Activated CD4-positive, alpha-beta T cell treated with anti-CD3 and anti-CD28 coated beads for 36 hours (primary cell): ENCODE results near the gene BROX. TPM values are rescaled to one million over a fixed set of nuclear protein-coding genes. Genes with fewer than 3 reads are reported as not detected.
"Not testable (repeated sequence)": the region's sequence is repeated elsewhere in the genome, so short reads cannot be mapped to it uniquely, and the experiment has no call there.

Experiments used
- ATAC-seq: fragments of 200-7000 bp; cut with Tn5 transposase; one replicate; pipeline ENCODE4 v1.10.0; 2021; ENCODE audit warnings: mild to moderate bottlenecking, moderate library complexity
- CTCF ChIA-PET: fragments of 350-600 bp; sonication (Branson Sonifier 250); formaldehyde crosslinking; loops from one replicate; lab custom pipeline; 2021; ENCODE audit warnings: antibody characterized with exemption; lab: Charles Lee
- POLR2A ChIA-PET: fragments of 350-600 bp; sonication (Branson Sonifier 250); formaldehyde crosslinking; loops from one replicate; lab custom pipeline; 2021; ENCODE audit warnings: antibody characterized with exemption, inconsistent platforms; lab: Charles Lee
- DNase-seq: peaks from one replicate; pipeline ENCODE4 v3.0.0-alpha.2; 2020
- H3K27ac Mint-ChIP-seq: one replicate; pipeline ENCODE4 v1.8.0; 2021; ENCODE audit warnings: mixed read lengths
- H3K27me3 Mint-ChIP-seq: one replicate; pipeline ENCODE4 v1.8.0; 2021; ENCODE audit warnings: mixed read lengths
- H3K36me3 Mint-ChIP-seq: one replicate; pipeline ENCODE4 v1.8.0; 2021; ENCODE audit warnings: low read depth, mixed read lengths
- H3K4me1 Mint-ChIP-seq: one replicate; pipeline ENCODE4 v1.8.0; 2021; ENCODE audit warnings: mixed read lengths
- H3K4me3 Mint-ChIP-seq: one replicate; pipeline ENCODE4 v1.8.0; 2021; ENCODE audit warnings: mild to moderate bottlenecking, moderate library complexity, mixed read lengths
- H3K9me3 Mint-ChIP-seq: one replicate; pipeline ENCODE4 v1.8.0; 2021; ENCODE audit warnings: low read depth, mixed read lengths
- intact Hi-C, 2 experiments: fragments of 100-400 bp; cut with DNase I in 1 of 2; cut with micrococcal nuclease in 1 of 2; formaldehyde crosslinking; loops; one replicate each; pipeline versions ENCODE4 v1.14.2 to v1.15.1; 2022 to 2024; cut with DNase I, micrococcal nuclease
- total RNA-seq, 2 experiments: library from RNA; stranded (reverse); gene quantifications; one replicate each; pipeline ENCODE4 v1.2.3, GENCODE V29; 2021

Gene BROX
- total RNA-seq, 2 experiments from 2014 or later: 37.5 to 42.9 TPM

- CTCF ChIA-PET: interaction anchor here (0.6 kb wide), 2 partner anchors 12 to 65 kb away, joined by 3 to 4 read pairs; no protein-coding TSS in a partner anchor
- intact Hi-C loops: no loop called here
- H3K4me1 Mint-ChIP-seq: peaks cover 11% of the 10 kb centered on the region
- DNase-seq: no peak
- H3K27me3 Mint-ChIP-seq: no peaks in the 10 kb centered on the region
- H3K9me3 Mint-ChIP-seq: no peaks in the 10 kb centered on the region
- peaks cover 55% of the 10 kb centered on the region for H3K36me3 Mint-ChIP-seq
- peak overlapping the region; percentile 9 for H3K27ac Mint-ChIP-seq
- POLR2A ChIA-PET: no interaction called here
- no peak for ATAC-seq
- H3K4me3 Mint-ChIP-seq: no peak overlapping the region
These were observed 18.5 kb downstream of the BROX start for GRCh38 chr1:222730866-222731265.

DNA sequence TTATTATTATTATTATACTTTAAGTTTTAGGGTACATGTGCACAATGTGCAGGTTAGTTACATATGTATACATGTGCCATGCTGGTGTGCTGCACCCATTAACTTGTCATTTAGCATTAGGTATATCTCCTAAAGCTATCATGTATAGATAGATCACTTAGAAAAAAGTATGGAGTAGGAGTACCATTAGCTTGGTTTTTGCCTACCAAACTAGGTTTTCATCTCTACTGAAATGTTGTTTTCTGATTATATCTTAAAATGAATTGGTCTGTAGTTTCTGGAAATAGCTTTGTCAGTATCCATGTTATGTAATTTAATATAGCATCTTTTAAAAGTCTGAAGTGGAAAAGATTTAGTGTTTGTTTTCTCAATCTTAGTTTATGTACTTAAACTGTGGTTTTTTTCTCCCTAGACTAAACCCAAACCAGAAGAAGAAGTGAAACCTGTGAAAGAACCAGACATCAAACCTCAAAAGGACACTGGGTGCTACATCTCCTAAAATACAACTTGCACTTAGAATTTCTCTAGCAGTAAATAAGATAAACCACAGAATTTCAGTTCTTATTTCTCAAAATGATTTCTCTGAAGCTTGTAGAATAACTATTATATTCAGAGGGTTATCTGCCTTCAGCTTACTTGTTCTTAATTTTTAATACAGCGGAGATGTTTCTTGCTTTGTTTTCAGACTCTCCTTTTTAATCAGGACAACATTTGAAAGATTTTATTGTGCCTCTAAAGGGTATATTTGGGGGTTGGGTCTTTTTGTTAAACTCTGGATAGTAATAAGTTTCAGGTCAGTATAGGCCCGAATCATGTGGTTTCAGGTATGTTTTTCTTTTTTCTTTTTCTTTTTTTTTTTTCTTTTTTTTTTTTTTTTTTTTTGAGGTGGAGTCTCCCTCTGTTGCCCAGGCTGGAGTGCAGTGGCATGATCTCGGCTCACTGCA is 20.1 kb downstream of the BROX start:
- POLR2A ChIA-PET: no interaction called here
- H3K27ac Mint-ChIP-seq: peak overlapping the region; percentile 42
- peak; percentile 49 for ATAC-seq

DNA sequence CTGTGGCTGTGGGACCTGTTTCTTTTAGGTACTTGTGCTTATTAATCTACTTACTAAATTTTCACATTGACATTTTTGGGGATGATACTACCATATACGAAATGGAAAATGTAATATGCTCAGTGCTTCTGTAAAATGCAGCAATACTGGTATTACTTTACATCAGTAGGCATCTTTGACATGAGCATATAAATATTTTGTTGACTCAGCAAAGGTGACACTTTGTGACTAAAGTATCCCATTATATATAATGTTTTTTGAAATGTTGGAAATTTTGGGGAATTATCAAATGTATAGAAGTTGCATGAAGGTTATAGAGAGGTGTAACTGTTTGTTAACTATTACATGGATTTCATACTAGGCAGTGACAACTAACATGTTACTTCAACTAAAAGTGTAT is 22.4 kb downstream of the BROX start:
- H3K4me3 Mint-ChIP-seq: no peak overlapping the region
- H3K27me3 Mint-ChIP-seq: no peaks in the 10 kb centered on the region
- DNase-seq: no peak
- intact Hi-C loops: loop anchor here in 1 of 2 experiments (5.0 kb wide), 2 partner anchors 348 to 388 kb away; no protein-coding TSS in a partner anchor
- peaks cover 34% of the 10 kb centered on the region for H3K36me3 Mint-ChIP-seq
- ChIA-PET POLR2A (no interaction called here), CTCF (no interaction called here)
- no peaks in the 10 kb centered on the region for H3K9me3 Mint-ChIP-seq
- no peak for ATAC-seq
- H3K27ac Mint-ChIP-seq: peak overlapping the region; percentile 19
- H3K4me1 Mint-ChIP-seq: peaks cover 11% of the 10 kb centered on the region

More for the DNA sequence above, 20.1 kb downstream of the BROX start:
- CTCF ChIA-PET: interaction anchor here (0.8 to 1.5 kb wide), 2 partner anchors 95 to 357 kb away, joined by 3 to 4 read pairs; no protein-coding TSS in a partner anchor
- no peaks in the 10 kb centered on the region for H3K27me3 Mint-ChIP-seq
- no peaks in the 10 kb centered on the region for H3K9me3 Mint-ChIP-seq
- H3K4me1 Mint-ChIP-seq: peaks cover 11% of the 10 kb centered on the region
- intact Hi-C loops: no loop called here
- H3K36me3 Mint-ChIP-seq: peaks cover 51% of the 10 kb centered on the region
- no peak for DNase-seq
- H3K4me3 Mint-ChIP-seq: no peak overlapping the region

DNA sequence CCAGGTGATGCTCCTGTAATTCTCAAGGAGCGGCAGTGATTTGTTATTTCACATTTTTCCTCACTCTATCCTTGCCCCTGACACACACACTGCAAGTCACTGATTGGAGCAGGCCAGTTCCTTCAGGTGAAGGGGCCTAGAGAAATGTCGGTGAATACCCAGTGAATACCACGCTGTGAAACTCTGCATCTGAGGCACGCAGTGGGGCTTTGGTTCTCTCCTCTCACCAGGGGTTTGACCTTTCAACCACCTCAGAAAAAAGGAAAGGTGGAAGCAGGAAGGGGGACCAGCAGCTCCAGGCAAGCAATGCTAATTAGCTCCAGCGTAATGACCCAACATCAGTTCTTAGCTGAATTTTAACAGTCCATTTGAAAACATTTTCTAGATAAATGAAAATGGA is 24.1 kb downstream of the BROX start:
- no peak overlapping the region for H3K4me3 Mint-ChIP-seq
- DNase-seq: no peak
- ChIA-PET POLR2A (no interaction called here), CTCF (interaction anchor here (1.6 kb wide), 2 partner anchors 10 to 353 kb away, joined by 5 to 6 read pairs; no protein-coding TSS in a partner anchor)
- ATAC-seq: no peak
- intact Hi-C loops: loop anchor here in 1 of 2 experiments (5.0 kb wide), 2 partner anchors 346 to 386 kb away; no protein-coding TSS in a partner anchor
- no peaks in the 10 kb centered on the region for H3K9me3 Mint-ChIP-seq
- H3K36me3 Mint-ChIP-seq: peaks cover 20% of the 10 kb centered on the region
- peaks cover 8% of the 10 kb centered on the region for H3K4me1 Mint-ChIP-seq
- no peak overlapping the region for H3K27ac Mint-ChIP-seq
- no peaks in the 10 kb centered on the region for H3K27me3 Mint-ChIP-seq

DNA sequence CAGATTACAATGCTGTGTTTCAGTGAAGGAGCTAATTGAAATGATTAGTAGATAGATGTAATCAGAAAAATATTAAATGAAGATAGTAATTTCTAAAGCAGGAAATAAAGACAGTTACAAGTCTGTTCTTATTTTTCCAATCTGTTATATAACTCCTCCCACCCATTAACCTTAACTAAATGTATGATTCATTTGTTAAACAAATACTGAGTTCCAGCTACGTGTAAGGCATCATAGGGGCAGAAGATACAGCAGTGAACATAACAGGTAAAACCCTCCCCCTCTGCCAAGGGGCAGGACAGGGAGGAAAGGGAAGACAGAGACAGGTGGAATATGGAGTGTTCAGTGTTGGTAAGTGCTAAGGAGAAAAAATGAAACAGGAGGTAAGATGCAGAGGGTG is 24.6 kb downstream of the BROX start, which contains the start of gene FAM177B:
Gene FAM177B, plus strand, starts transcription at position 231 of the 400 bp plus-strand sequence. CDS start 9,344 bp downstream, outside the sequence.
- CTCF ChIA-PET: interaction anchor here (1.6 kb wide), 2 partner anchors 10 to 352 kb away, joined by 5 to 6 read pairs; no protein-coding TSS in a partner anchor
- no peak for DNase-seq
- peaks cover 8% of the 10 kb centered on the region for H3K4me1 Mint-ChIP-seq
- no peaks in the 10 kb centered on the region for H3K27me3 Mint-ChIP-seq
- no peaks in the 10 kb centered on the region for H3K9me3 Mint-ChIP-seq
- H3K36me3 Mint-ChIP-seq: peaks cover 17% of the 10 kb centered on the region
- H3K27ac Mint-ChIP-seq: no peak within 1 kb of the TSS
- no peak for ATAC-seq
- H3K4me3 Mint-ChIP-seq: no peak within 1 kb of the TSS
- POLR2A ChIA-PET: no interaction called here
- intact Hi-C loops: loop anchor here in 1 of 2 experiments (5.0 kb wide), 2 partner anchors 345 to 385 kb away; no protein-coding TSS in a partner anchor

GRCh38 chr1:222739465-222739864 is 27.1 kb downstream of the BROX start:
- ATAC-seq: no peak
- ChIA-PET POLR2A (no interaction called here), CTCF (interaction anchor here (1.3 kb wide), 1 partner anchor 342 kb away, joined by 7 read pairs; no protein-coding TSS in a partner anchor)
- intact Hi-C loops: loop anchor here (2.0 to 5.0 kb wide), 3 partner anchors 343 to 383 kb away; no protein-coding TSS in a partner anchor
- no peaks in the 10 kb centered on the region for H3K4me1 Mint-ChIP-seq
- H3K4me3 Mint-ChIP-seq: no peak overlapping the region
- H3K36me3 Mint-ChIP-seq: peaks cover 4% of the 10 kb centered on the region
- no peaks in the 10 kb centered on the region for H3K9me3 Mint-ChIP-seq
- H3K27me3 Mint-ChIP-seq: no peaks in the 10 kb centered on the region
- no peak overlapping the region for H3K27ac Mint-ChIP-seq
- DNase-seq: no peak

- no peak overlapping the region for H3K4me3 Mint-ChIP-seq
- DNase-seq: no peak
- intact Hi-C loops: loop anchor here (2.0 to 5.0 kb wide), 3 partner anchors 342 to 383 kb away; no protein-coding TSS in a partner anchor
- H3K4me1 Mint-ChIP-seq: no peaks in the 10 kb centered on the region
- POLR2A ChIA-PET: no interaction called here
- CTCF ChIA-PET: interaction anchor here (0.6 to 1.3 kb wide), 3 partner anchors 53 to 346 kb away, joined by 3 to 7 read pairs (median 4); no protein-coding TSS in a partner anchor
- H3K27ac Mint-ChIP-seq: no peak overlapping the region
- H3K27me3 Mint-ChIP-seq: no peaks in the 10 kb centered on the region
- no peak for ATAC-seq
- no peaks in the 10 kb centered on the region for H3K9me3 Mint-ChIP-seq
- H3K36me3 Mint-ChIP-seq: peaks cover 2% of the 10 kb centered on the region
These were observed 27.6 kb downstream of the BROX start for GRCh38 chr1:222739929-222740328.

GRCh38 chr1:222741630-222742457 is 29.5 kb downstream of the BROX start:
- CTCF ChIA-PET: interaction anchor here (0.7 to 1.1 kb wide), 2 partner anchors 381 to 1731 kb away, joined by 3 to 6 read pairs; no protein-coding TSS in a partner anchor
- H3K4me1 Mint-ChIP-seq, H3K27ac Mint-ChIP-seq, intact Hi-C loops, POLR2A ChIA-PET, H3K27me3 Mint-ChIP-seq, DNase-seq, H3K4me3 Mint-ChIP-seq, H3K36me3 Mint-ChIP-seq, H3K9me3 Mint-ChIP-seq, ATAC-seq: not testable (repeated sequence)

- DNase-seq (no peak), ATAC-seq (no peak)
- no peaks in the 10 kb centered on the region for H3K4me1 Mint-ChIP-seq
- H3K27ac Mint-ChIP-seq: no peak overlapping the region
- no peak overlapping the region for H3K4me3 Mint-ChIP-seq
- ChIA-PET CTCF (interaction anchor here (0.7 to 0.9 kb wide), 2 partner anchors 9 to 134 kb away, joined by 3 to 4 read pairs; no protein-coding TSS in a partner anchor), POLR2A (no interaction called here)
- H3K9me3 Mint-ChIP-seq: no peaks in the 10 kb centered on the region
- H3K27me3 Mint-ChIP-seq: no peaks in the 10 kb centered on the region
- intact Hi-C loops: no loop called here
- H3K36me3 Mint-ChIP-seq: no peaks in the 10 kb centered on the region
These were observed 37.6 kb downstream of the BROX start for GRCh38 chr1:222749927-222750326.

GRCh38 chr1:222750651-222751050 is 38.3 kb downstream of the BROX start:
- ATAC-seq: no peak
- POLR2A ChIA-PET: interaction anchor here (0.6 kb wide), 1 partner anchor 33 kb away, joined by 3 read pairs; no protein-coding TSS in a partner anchor

More at GRCh38 chr1:222750651-222751050, 38.3 kb downstream of the BROX start:
- CTCF ChIA-PET: interaction anchor here (0.6 to 1.1 kb wide), 6 partner anchors 8 to 1871 kb away, joined by 3 to 5 read pairs (median 4); partner anchors contain the start of gene HLX
- Mint-ChIP-seq H3K4me3 (no peak overlapping the region), H3K27me3 (peaks cover 2% of the 10 kb centered on the region), H3K4me1 (no peaks in the 10 kb centered on the region), H3K27ac (no peak overlapping the region), H3K9me3 (no peaks in the 10 kb centered on the region), H3K36me3 (no peaks in the 10 kb centered on the region)
- intact Hi-C loops: no loop called here
- no peak for DNase-seq
